Hepatocyte (in vitro differentiated cells): ENCODE results near the gene OTOP3. TPM values are rescaled to one million over a fixed set of nuclear protein-coding genes. Genes with fewer than 3 reads are reported as not detected.

Experiments used
- DNase-seq: peaks from one replicate; pipeline ENCODE4 v3.0.0-alpha.2; 2016; ENCODE audit warnings: low spot score
- H2AFZ ChIP-seq: fragments of 200-600 bp; sonication (generic); 2 replicates; pipeline ENCODE4 v1.6.0; 2016; ENCODE audit warnings: antibody characterized with exemption, mild to moderate bottlenecking
- H3K27ac ChIP-seq: fragments of 200-600 bp; sonication (generic); 2 replicates; pipeline ENCODE4 v1.5.1; 2016; ENCODE audit warnings: mild to moderate bottlenecking
- H3K27me3 ChIP-seq: fragments of 200-600 bp; sonication (generic); 2 replicates; pipeline ENCODE4 v1.6.1; 2016
- H3K36me3 ChIP-seq: fragments of 200-600 bp; sonication (generic); replicated peaks from 2 replicates; pipeline ENCODE4 v1.5.1; 2016; ENCODE audit warnings: low read depth; ENCODE audit not compliant: insufficient read depth
- H3K4me1 ChIP-seq: fragments of 200-600 bp; sonication (generic); 2 replicates; pipeline ENCODE4 v1.5.1; 2016; ENCODE audit warnings: mild to moderate bottlenecking, moderate library complexity; ENCODE audit not compliant: insufficient read depth
- H3K4me2 ChIP-seq: fragments of 200-600 bp; sonication (generic); 2 replicates; pipeline ENCODE4 v1.6.0; 2016
- H3K4me3 ChIP-seq: fragments of 200-600 bp; sonication (generic); 2 replicates; pipeline ENCODE4 v1.5.1; 2016; ENCODE audit warnings: mild to moderate bottlenecking
- H3K79me2 ChIP-seq: fragments of 200-600 bp; sonication (generic); 2 replicates; pipeline ENCODE4 v1.6.0; 2017; ENCODE audit warnings: mild to moderate bottlenecking
- H3K9me2 ChIP-seq: fragments of 200-600 bp; sonication (generic); replicated peaks from 2 replicates; pipeline ENCODE4 v1.6.0; 2017; ENCODE audit warnings: mild to moderate bottlenecking; ENCODE audit not compliant: insufficient read depth
- H3K9me3 ChIP-seq: fragments of 200-600 bp; sonication (generic); 2 replicates; pipeline ENCODE4 v1.5.1; 2016; ENCODE audit warnings: low read depth, mild to moderate bottlenecking
- H4K20me1 ChIP-seq: fragments of 200-600 bp; sonication (generic); 2 replicates; pipeline ENCODE4 v1.6.0; 2016; ENCODE audit warnings: mild to moderate bottlenecking; ENCODE audit not compliant: insufficient read depth, poor library complexity, severe bottlenecking
- EZH2 ChIP-seq: fragments of 200-600 bp; sonication (generic); IDR thresholded peaks from 2 replicates; pipeline ENCODE4 v1.6.1; 2016; ENCODE audit warnings: antibody characterized with exemption, mild to moderate bottlenecking, borderline replicate concordance
- EZH2phosphoT487 ChIP-seq: fragments of 200-600 bp; sonication (generic); IDR thresholded peaks from one replicate; pipeline ENCODE4 v1.6.1; 2018; ENCODE audit warnings: antibody characterized with exemption, mild to moderate bottlenecking, low read depth, moderate library complexity; ENCODE audit not compliant: unreplicated experiment, severe bottlenecking
- WGBS: methylation state at CpG from one replicate; pipeline ENCODE4 v1.1.6; 2016; ENCODE audit warnings: low lambda C conversion rate; ENCODE audit errors: missing lambda C conversion rate; 5-methylcytosine and 5-hydroxymethylcytosine counted together
- polyA plus RNA-seq: library from polyadenylated mRNA; unstranded; fragments of >200 nt; fragmentation: Nextera tagmentation; extraction: Ambion mirVana; gene quantifications from 2 replicates; pipeline ENCODE4 v1.2.1, GENCODE V29; 2016
- total RNA-seq: library from RNA; depleted of rRNA; stranded (reverse); fragments of >200 nt; gene quantifications from 2 replicates; pipeline ENCODE4 v1.2.3, GENCODE V29; 2014
- TF ChIP-seq, protein P1 (sequence below): fragments of 200-600 bp; sonication (generic); IDR thresholded peaks from 2 replicates; pipeline ENCODE4 v1.5.1; 2016; ENCODE audit warnings: antibody characterized with exemption, mild to moderate bottlenecking; ENCODE audit not compliant: poor library complexity

OTOP3 gene
- total and polyA plus RNA-seq, 2 experiments from 2014 or later = 0.43 TPM; not detected in 1

- Histone ChIP-seq H3K27ac (peak overlapping the region; percentile 65), H3K4me2 (no peak overlapping the region), H3K36me3 (no peaks in the 10 kb centered on the region), H3K9me2 (no peaks in the 10 kb centered on the region), H3K4me1 (peaks cover 11% of the 10 kb centered on the region), H2AFZ (no peak overlapping the region), H3K9me3 (no peaks in the 10 kb centered on the region), H3K27me3 (no peaks in the 10 kb centered on the region), H3K79me2 (no peaks in the 10 kb centered on the region), H4K20me1 (no peaks in the 10 kb centered on the region), H3K4me3 (no peak overlapping the region)
- TF ChIP-seq EZH2 (no peak), EZH2phosphoT487 (no peak)
- TF ChIP-seq, protein P1, sequence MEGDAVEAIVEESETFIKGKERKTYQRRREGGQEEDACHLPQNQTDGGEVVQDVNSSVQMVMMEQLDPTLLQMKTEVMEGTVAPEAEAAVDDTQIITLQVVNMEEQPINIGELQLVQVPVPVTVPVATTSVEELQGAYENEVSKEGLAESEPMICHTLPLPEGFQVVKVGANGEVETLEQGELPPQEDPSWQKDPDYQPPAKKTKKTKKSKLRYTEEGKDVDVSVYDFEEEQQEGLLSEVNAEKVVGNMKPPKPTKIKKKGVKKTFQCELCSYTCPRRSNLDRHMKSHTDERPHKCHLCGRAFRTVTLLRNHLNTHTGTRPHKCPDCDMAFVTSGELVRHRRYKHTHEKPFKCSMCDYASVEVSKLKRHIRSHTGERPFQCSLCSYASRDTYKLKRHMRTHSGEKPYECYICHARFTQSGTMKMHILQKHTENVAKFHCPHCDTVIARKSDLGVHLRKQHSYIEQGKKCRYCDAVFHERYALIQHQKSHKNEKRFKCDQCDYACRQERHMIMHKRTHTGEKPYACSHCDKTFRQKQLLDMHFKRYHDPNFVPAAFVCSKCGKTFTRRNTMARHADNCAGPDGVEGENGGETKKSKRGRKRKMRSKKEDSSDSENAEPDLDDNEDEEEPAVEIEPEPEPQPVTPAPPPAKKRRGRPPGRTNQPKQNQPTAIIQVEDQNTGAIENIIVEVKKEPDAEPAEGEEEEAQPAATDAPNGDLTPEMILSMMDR = no peak
- WGBS = 89% methylated on average over 23 of the region's 24 CpGs
- no peak for DNase-seq
Measured at GRCh38 chr17:74952431-74953133, 16.9 kb downstream of the OTOP3 start.

- peak overlapping the region; percentile 65 for H3K27ac ChIP-seq
- no peaks in the 10 kb centered on the region for H3K36me3 ChIP-seq
- H3K27me3 ChIP-seq = no peaks in the 10 kb centered on the region
- peaks cover 11% of the 10 kb centered on the region for H3K4me1 ChIP-seq
- peak; percentile 51 for DNase-seq
- TF ChIP-seq, protein P1 = no peak
- TF ChIP-seq EZH2phosphoT487 (no peak), EZH2 (no peak)
- H3K9me2 ChIP-seq = no peaks in the 10 kb centered on the region
- H4K20me1 ChIP-seq = no peaks in the 10 kb centered on the region
- H3K4me2 ChIP-seq = no peak overlapping the region
- no peak overlapping the region for H2AFZ ChIP-seq
- H3K79me2 ChIP-seq = no peaks in the 10 kb centered on the region
- WGBS = 70% methylated on average over 11 of the region's 11 CpGs
- no peaks in the 10 kb centered on the region for H3K9me3 ChIP-seq
- H3K4me3 ChIP-seq = no peak overlapping the region
Measured at GRCh38 chr17:74953134-74953687, 17.5 kb downstream of the OTOP3 start.

- no peaks in the 10 kb centered on the region for H3K9me3 ChIP-seq
- 95% methylated on average over 15 of the region's 15 CpGs for WGBS
- no peaks in the 10 kb centered on the region for H3K27me3 ChIP-seq
- DNase-seq = no peak
- H3K4me1 ChIP-seq = peaks cover 11% of the 10 kb centered on the region
- H3K36me3 ChIP-seq = no peaks in the 10 kb centered on the region
- no peak overlapping the region for H3K4me2 ChIP-seq
- no peak overlapping the region for H3K27ac ChIP-seq
- H3K4me3 ChIP-seq = no peak overlapping the region
- H3K9me2 ChIP-seq = no peaks in the 10 kb centered on the region
- no peak overlapping the region for H2AFZ ChIP-seq
- no peaks in the 10 kb centered on the region for H4K20me1 ChIP-seq
- no peaks in the 10 kb centered on the region for H3K79me2 ChIP-seq
- no peak for TF ChIP-seq EZH2phosphoT487
- TF ChIP-seq, protein P1 = no peak
- no peak for TF ChIP-seq EZH2
Measured at GRCh38 chr17:74954115-74954514, 18.4 kb downstream of the OTOP3 start.
